H9 (cell line): ENCODE measurements around the gene LILRB5. TPM values are rescaled to one million over a fixed set of nuclear protein-coding genes. Genes with fewer than 3 reads are reported as not detected.

Source experiments
- DNase-seq: peaks from one replicate; pipeline ENCODE4 v3.0.0-alpha.2; 2017
- H2AFZ ChIP-seq: one replicate; pipeline ENCODE4 v1.6.1; 2013; ENCODE audit warnings: mild to moderate bottlenecking, low read length, control low read depth, moderate library complexity
- H2AK5ac ChIP-seq: 2 replicates; pipeline ENCODE4 v1.6.1; 2013; ENCODE audit warnings: low read length, control low read depth, mixed read lengths; ENCODE audit not compliant: insufficient read length
- H2BK120ac ChIP-seq: one replicate; pipeline ENCODE4 v1.6.1; 2013; ENCODE audit warnings: low read depth, mild to moderate bottlenecking, low read length, control low read depth, inconsistent platforms; ENCODE audit not compliant: poor library complexity, severe bottlenecking
- H2BK12ac ChIP-seq: 2 replicates; pipeline ENCODE4 v1.6.1; 2013; ENCODE audit warnings: low read length, control low read depth, mixed read lengths, low read depth; ENCODE audit not compliant: insufficient read length
- H2BK15ac ChIP-seq: 2 replicates; pipeline ENCODE4 v1.6.1; 2013; ENCODE audit warnings: low read depth, low read length, control low read depth
- H2BK20ac ChIP-seq: one replicate; pipeline ENCODE4 v1.6.1; 2013; ENCODE audit warnings: low read depth, mild to moderate bottlenecking, low read length, control low read depth, inconsistent platforms; ENCODE audit not compliant: poor library complexity, severe bottlenecking
- H2BK5ac ChIP-seq: 2 replicates; pipeline ENCODE4 v1.6.1; 2013; ENCODE audit warnings: low read length, control low read depth, mixed read lengths; ENCODE audit not compliant: insufficient read length
- H3K14ac ChIP-seq: 2 replicates; pipeline ENCODE4 v1.6.1; 2013; ENCODE audit warnings: low read length, control low read depth; ENCODE audit not compliant: insufficient read depth
- H3K18ac ChIP-seq: 2 replicates; pipeline ENCODE4 v1.6.1; 2013; ENCODE audit warnings: low read depth, mild to moderate bottlenecking, mixed read lengths, low read length, control low read depth; ENCODE audit not compliant: insufficient read length
- H3K23ac ChIP-seq: 2 replicates; pipeline ENCODE4 v1.6.1; 2013; ENCODE audit warnings: low read length, control low read depth, mixed read lengths, low read depth; ENCODE audit not compliant: insufficient read length
- H3K23me2 ChIP-seq: 2 replicates; pipeline ENCODE4 v1.6.1; 2013; ENCODE audit warnings: low read depth, mild to moderate bottlenecking, mixed read lengths, low read length, control low read depth; ENCODE audit not compliant: insufficient read length, poor library complexity, severe bottlenecking
- H3K27ac ChIP-seq: 2 replicates; pipeline ENCODE4 v1.5.1; 2013; ENCODE audit warnings: low read length, control low read depth, mixed read lengths, low read depth; ENCODE audit not compliant: insufficient read length
- H3K27me3 ChIP-seq: 2 replicates; pipeline ENCODE4 v1.6.1; 2013; ENCODE audit warnings: low read length, control low read depth, inconsistent platforms; ENCODE audit not compliant: insufficient read depth
- H3K4ac ChIP-seq: 2 replicates; pipeline ENCODE4 v1.6.1; 2013; ENCODE audit warnings: low read depth, mild to moderate bottlenecking, control low read depth, inconsistent platforms, low read length, moderate library complexity
- H3K4me1 ChIP-seq: 2 replicates; pipeline ENCODE4 v1.6.1; 2013; ENCODE audit warnings: low read length, control low read depth, inconsistent platforms; ENCODE audit not compliant: insufficient read depth
- H3K4me2 ChIP-seq: 2 replicates; pipeline ENCODE4 v1.6.1; 2013; ENCODE audit warnings: low read length, control low read depth, mixed read lengths; ENCODE audit not compliant: insufficient read length, insufficient read depth
- H3K56ac ChIP-seq: 2 replicates; pipeline ENCODE4 v1.6.1; 2013; ENCODE audit warnings: low read depth, mild to moderate bottlenecking, mixed read lengths, low read length, control low read depth; ENCODE audit not compliant: insufficient read length
- H3K79me1 ChIP-seq: 2 replicates; pipeline ENCODE4 v1.6.1; 2013; ENCODE audit warnings: low read depth, mild to moderate bottlenecking, moderate library complexity, low read length, control low read depth, inconsistent platforms; ENCODE audit not compliant: insufficient read depth, poor library complexity, severe bottlenecking
- H3K79me2 ChIP-seq: 2 replicates; pipeline ENCODE4 v1.6.1; 2013; ENCODE audit warnings: low read length, control low read depth, inconsistent platforms; ENCODE audit not compliant: insufficient read depth
- H3K9ac ChIP-seq: 2 replicates; pipeline ENCODE4 v1.6.1; 2013; ENCODE audit warnings: low read length, control low read depth, mixed read lengths; ENCODE audit not compliant: insufficient read length; ENCODE audit errors: extremely low read depth
- H3K9me3 ChIP-seq: one replicate; pipeline ENCODE4 v1.6.1; 2013; ENCODE audit warnings: low read depth, low read length, inconsistent platforms; ENCODE audit not compliant: control insufficient read depth
- H3T11ph ChIP-seq: one replicate; pipeline ENCODE4 v1.6.1; 2013; ENCODE audit warnings: mild to moderate bottlenecking, low read length, control low read depth, inconsistent platforms
- H4K20me1 ChIP-seq: one replicate; pipeline ENCODE4 v1.6.1; 2013; ENCODE audit not compliant: control insufficient read depth, insufficient read length, insufficient read depth
- H4K5ac ChIP-seq: 2 replicates; pipeline ENCODE4 v1.6.1; 2013; ENCODE audit warnings: low read depth, mild to moderate bottlenecking, mixed read lengths, low read length, control low read depth; ENCODE audit not compliant: insufficient read length
- H4K8ac ChIP-seq: replicated peaks from 2 replicates; pipeline ENCODE4 v1.6.1; 2013; ENCODE audit warnings: low read length, control low read depth, mixed read lengths, low read depth; ENCODE audit not compliant: insufficient read length
- H4K91ac ChIP-seq: 2 replicates; pipeline ENCODE4 v1.6.1; 2013; ENCODE audit warnings: low read depth, mild to moderate bottlenecking, moderate library complexity, mixed read lengths, low read length, control low read depth; ENCODE audit not compliant: insufficient read length
- H3K27ac Mint-ChIP-seq, 3 experiments: 2 replicates in 2 of 3; 3 replicates in 1 of 3; pipeline ENCODE4 v1.8.0; 2020 to 2021; ENCODE audit warnings: mixed read lengths in 3 of 3, mild to moderate bottlenecking in 1 of 3, moderate library complexity in 1 of 3
- H3K27me3 Mint-ChIP-seq: 2 replicates; pipeline ENCODE4 v1.8.0; 2021; ENCODE audit warnings: low read depth, mild to moderate bottlenecking, moderate library complexity, mixed read lengths
- H3K36me3 Mint-ChIP-seq, 3 experiments: 2 replicates in 2 of 3; 3 replicates in 1 of 3; pipeline ENCODE4 v1.8.0; 2020 to 2021; ENCODE audit warnings: low read depth in 3 of 3, mixed read lengths in 3 of 3; ENCODE audit not compliant: insufficient read depth in 1 of 3
- H3K4me1 Mint-ChIP-seq, 2 experiments: 2 replicates each; pipeline ENCODE4 v1.8.0; 2020; ENCODE audit warnings: mixed read lengths in 2 of 2
- H3K4me3 Mint-ChIP-seq, 2 experiments: 2 replicates in 1 of 2; 3 replicates in 1 of 2; pipeline ENCODE4 v1.8.0; 2020 to 2021; ENCODE audit warnings: mild to moderate bottlenecking in 2 of 2, mixed read lengths in 2 of 2, moderate library complexity in 1 of 2
- H3K9me3 Mint-ChIP-seq, 2 experiments: 2 replicates in 1 of 2; 3 replicates in 1 of 2; pipeline ENCODE4 v1.8.0; 2020; ENCODE audit warnings: mild to moderate bottlenecking in 2 of 2, mixed read lengths in 2 of 2, moderate library complexity in 1 of 2
- CTCF ChIP-seq: fragments of 200-600 bp; sonication (generic); conservative IDR thresholded peaks from 3 replicates; pipeline ENCODE4 v1.8.0; 2021; ENCODE audit warnings: antibody characterized with exemption, mild to moderate bottlenecking
- WGBS: extraction: QIAGEN DNeasy Blood & Tissue Kit; methylation state at CpG from one replicate; pipeline ENCODE4 v1.1.7; 2013; ENCODE audit warnings: missing lambda C conversion rate, low lambda C conversion rate, mixed read lengths; ENCODE audit not compliant: insufficient read length; ENCODE audit errors: extremely low coverage; 5-methylcytosine and 5-hydroxymethylcytosine counted together
- total RNA-seq: library from RNA; stranded (reverse); gene quantifications from 2 replicates; pipeline ENCODE4 v1.2.1, GENCODE V29; 2021

The LILRB5 gene
- total RNA-seq, 1 experiment from 2014 or later = 0.09 TPM

- Histone ChIP-seq H4K5ac (no peak overlapping the region), H2BK5ac (no peak overlapping the region), H3K27me3 (no peaks in the 10 kb centered on the region), H3K4me2 (no peak overlapping the region), H2AFZ (no peak overlapping the region), H3K4ac (no peak overlapping the region), H3K23me2 (no peaks in the 10 kb centered on the region), H3K9ac (no peak overlapping the region), H2BK120ac (no peak overlapping the region), H3T11ph (no peak overlapping the region), H3K27ac (no peak overlapping the region), H3K56ac (no peak overlapping the region), H3K14ac (no peak overlapping the region; the same call in 1 of the 2 replicates), H2BK12ac (no peak overlapping the region), H2BK15ac (no peak overlapping the region), H3K23ac (no peak overlapping the region), H3K79me2 (no peaks in the 10 kb centered on the region), H4K91ac (no peak overlapping the region), H2BK20ac (no peak overlapping the region), H4K8ac (no peak overlapping the region), H3K4me1 (no peaks in the 10 kb centered on the region), H4K20me1 (no peaks in the 10 kb centered on the region), H2AK5ac (no peak overlapping the region), H3K79me1 (no peaks in the 10 kb centered on the region), H3K18ac (no peak overlapping the region), H3K9me3 (no peaks in the 10 kb centered on the region)
- no peak for DNase-seq
- H3K9me3 Mint-ChIP-seq = peaks cover 0 to 36% of the 10 kb centered on the region in 2 experiments; a peak in 2 of 5 replicates
- H3K27me3 Mint-ChIP-seq = peaks cover 39% of the 10 kb centered on the region
- no peaks in the 10 kb centered on the region for H3K4me1 Mint-ChIP-seq
- H3K27ac Mint-ChIP-seq = no peak overlapping the region
- no peaks in the 10 kb centered on the region for H3K36me3 Mint-ChIP-seq
- WGBS = no CpG with 5 or more reads among the region's 8 CpGs
- no peak overlapping the region for H3K4me3 Mint-ChIP-seq
- no peak for TF ChIP-seq CTCF
Measured at GRCh38 chr19:54248016-54248601, 9.0 kb downstream of the LILRB5 start.
